Endodermal cell (in vitro differentiated cells): Measurements from ENCODE around the gene PDZD4. TPM values are rescaled to one million over a fixed set of nuclear protein-coding genes. Genes with fewer than 3 reads are reported as not detected.

Experiments
- DNase-seq: peaks from one replicate; pipeline ENCODE4 v3.0.0-alpha.2; 2017
- H3K27ac ChIP-seq: 2 replicates; pipeline ENCODE4 v1.5.1; 2013; ENCODE audit warnings: mild to moderate bottlenecking, low read depth, low read length, moderate library complexity
- H3K27me3 ChIP-seq: 2 replicates; pipeline ENCODE4 v1.6.1; 2013; ENCODE audit warnings: mild to moderate bottlenecking, low read length, moderate library complexity; ENCODE audit not compliant: insufficient read depth, control insufficient read depth, poor library complexity, severe bottlenecking
- H3K36me3 ChIP-seq: 2 replicates; pipeline ENCODE4 v1.7.0; 2013; ENCODE audit warnings: mild to moderate bottlenecking, low read length, moderate library complexity; ENCODE audit not compliant: control insufficient read depth, insufficient read depth
- H3K4me1 ChIP-seq: one replicate; pipeline ENCODE4 v1.7.0; 2013; ENCODE audit warnings: low read length; ENCODE audit not compliant: control insufficient read depth, insufficient read depth
- H3K4me3 ChIP-seq: 2 replicates; pipeline ENCODE4 v1.5.1; 2013; ENCODE audit warnings: mild to moderate bottlenecking, low read length, moderate library complexity
- H3K9ac ChIP-seq: 2 replicates; pipeline ENCODE4 v1.6.1; 2013; ENCODE audit warnings: mild to moderate bottlenecking, low read length, moderate library complexity; ENCODE audit not compliant: poor library complexity, severe bottlenecking; ENCODE audit errors: extremely low read depth
- H3K9me3 ChIP-seq: 2 replicates; pipeline ENCODE4 v1.6.1; 2013; ENCODE audit warnings: mild to moderate bottlenecking, low read length, moderate library complexity; ENCODE audit not compliant: control insufficient read depth
- H3K27ac Mint-ChIP-seq: 2 replicates; pipeline ENCODE4 v1.8.0; 2020; ENCODE audit warnings: mixed read lengths
- H3K27me3 Mint-ChIP-seq: 2 replicates; pipeline ENCODE4 v1.8.0; 2021; ENCODE audit warnings: mild to moderate bottlenecking, mixed read lengths; ENCODE audit not compliant: insufficient read depth
- H3K36me3 Mint-ChIP-seq: 2 replicates; pipeline ENCODE4 v1.8.0; 2020; ENCODE audit warnings: low read depth, mixed read lengths
- H3K4me1 Mint-ChIP-seq: 2 replicates; pipeline ENCODE4 v1.8.0; 2020; ENCODE audit warnings: mixed read lengths
- H3K4me3 Mint-ChIP-seq: 2 replicates; pipeline ENCODE4 v1.8.0; 2020; ENCODE audit warnings: mild to moderate bottlenecking, moderate library complexity, mixed read lengths
- H3K9me3 Mint-ChIP-seq: 2 replicates; pipeline ENCODE4 v1.8.0; 2020; ENCODE audit warnings: mild to moderate bottlenecking, mixed read lengths
- WGBS, 2 experiments: methylation state at CpG; one replicate each; pipeline versions ENCODE4 v1.1.5 to v1.1.7; 2013; ENCODE audit warnings: missing lambda C conversion rate in 2 of 2, mixed read lengths in 1 of 2; ENCODE audit not compliant: insufficient coverage in 1 of 2, insufficient read length in 1 of 2; 5-methylcytosine and 5-hydroxymethylcytosine counted together
- total RNA-seq, 2 donors: library from RNA; stranded (reverse); fragmentation: NEBNext Ultra II Directional in 1 of 2; extraction: Animal tissue kit (Norgen Biotek cat#: 25700) in 1 of 2; gene quantifications; 2 replicates in 1 of 2; 3 replicates in 1 of 2; pipeline ENCODE4 v1.2.1, GENCODE V29; 2021
- TF ChIP-seq, protein P1 (sequence below): fragments of 200-600 bp; sonication (generic); conservative IDR thresholded peaks from 2 replicates; pipeline ENCODE4 v1.5.0; 2021; ENCODE audit warnings: antibody characterized with exemption, mild to moderate bottlenecking

Gene PDZD4
- total RNA-seq, 2 donors from 2014 or later = 30.1 to 68.3 TPM

DNA sequence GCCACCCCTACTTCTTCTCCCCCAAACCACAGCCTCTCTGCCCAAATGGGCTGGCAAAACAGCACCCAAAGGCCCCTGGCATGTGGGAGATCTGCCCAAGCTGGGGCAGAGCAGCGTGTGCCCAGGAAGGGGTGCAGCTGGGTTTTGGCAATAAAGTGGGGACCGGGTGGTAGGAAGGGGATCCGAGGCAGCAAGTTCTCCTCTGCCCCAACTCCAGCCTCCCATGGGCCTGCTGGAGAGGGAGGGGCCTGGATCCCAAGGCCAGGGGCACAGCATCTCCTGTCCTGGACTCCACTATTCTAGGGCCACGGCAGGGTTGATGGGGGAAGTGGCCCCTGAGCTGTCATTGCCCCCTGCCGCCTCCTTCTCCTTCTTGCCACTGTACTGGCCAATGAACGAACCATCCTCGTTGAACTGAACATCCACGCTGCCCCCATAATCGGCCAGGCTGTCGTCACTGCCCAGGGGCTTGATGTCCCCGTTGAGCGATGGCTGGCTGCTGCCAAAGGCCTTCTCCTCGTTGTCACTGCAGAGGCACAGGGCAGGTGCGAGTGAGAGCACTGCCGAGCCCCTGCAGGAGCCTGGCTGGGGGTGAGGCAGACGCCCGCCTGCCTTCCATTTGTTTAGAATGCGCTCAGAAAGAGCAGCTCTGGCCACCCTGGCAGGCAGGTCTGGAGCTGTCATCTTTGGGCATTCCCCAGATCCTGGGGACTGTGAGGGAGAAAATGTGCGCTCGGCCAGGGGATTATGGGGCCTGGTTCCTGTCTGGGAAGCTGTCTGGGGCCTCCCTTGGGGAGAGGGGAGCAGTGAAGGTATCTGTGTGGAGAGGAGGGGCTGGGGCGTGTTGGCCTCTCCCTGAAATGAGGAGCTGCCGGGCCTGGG is 32.3 kb upstream of the PDZD4 start:
- Histone ChIP-seq H3K4me1 (no peaks in the 10 kb centered on the region), H3K27me3 (no peaks in the 10 kb centered on the region), H3K9me3 (no peaks in the 10 kb centered on the region), H3K9ac (no peak overlapping the region), H3K4me3 (no peak overlapping the region), H3K27ac (no peak overlapping the region), H3K36me3 (no peaks in the 10 kb centered on the region)
- TF ChIP-seq, protein P1, sequence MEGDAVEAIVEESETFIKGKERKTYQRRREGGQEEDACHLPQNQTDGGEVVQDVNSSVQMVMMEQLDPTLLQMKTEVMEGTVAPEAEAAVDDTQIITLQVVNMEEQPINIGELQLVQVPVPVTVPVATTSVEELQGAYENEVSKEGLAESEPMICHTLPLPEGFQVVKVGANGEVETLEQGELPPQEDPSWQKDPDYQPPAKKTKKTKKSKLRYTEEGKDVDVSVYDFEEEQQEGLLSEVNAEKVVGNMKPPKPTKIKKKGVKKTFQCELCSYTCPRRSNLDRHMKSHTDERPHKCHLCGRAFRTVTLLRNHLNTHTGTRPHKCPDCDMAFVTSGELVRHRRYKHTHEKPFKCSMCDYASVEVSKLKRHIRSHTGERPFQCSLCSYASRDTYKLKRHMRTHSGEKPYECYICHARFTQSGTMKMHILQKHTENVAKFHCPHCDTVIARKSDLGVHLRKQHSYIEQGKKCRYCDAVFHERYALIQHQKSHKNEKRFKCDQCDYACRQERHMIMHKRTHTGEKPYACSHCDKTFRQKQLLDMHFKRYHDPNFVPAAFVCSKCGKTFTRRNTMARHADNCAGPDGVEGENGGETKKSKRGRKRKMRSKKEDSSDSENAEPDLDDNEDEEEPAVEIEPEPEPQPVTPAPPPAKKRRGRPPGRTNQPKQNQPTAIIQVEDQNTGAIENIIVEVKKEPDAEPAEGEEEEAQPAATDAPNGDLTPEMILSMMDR = no peak
- Mint-ChIP-seq H3K27ac (no peak overlapping the region), H3K4me3 (no peak overlapping the region), H3K36me3 (peaks cover 14% of the 10 kb centered on the region), H3K27me3 (no peaks in the 10 kb centered on the region), H3K4me1 (no peaks in the 10 kb centered on the region), H3K9me3 (peaks cover 74% of the 10 kb centered on the region)
- DNase-seq = no peak
- 91% methylated on average over 19 of the region's 22 CpGs; no CpG with 5 or more reads in 1 of the 2 experiments for WGBS, 2 experiments

DNA sequence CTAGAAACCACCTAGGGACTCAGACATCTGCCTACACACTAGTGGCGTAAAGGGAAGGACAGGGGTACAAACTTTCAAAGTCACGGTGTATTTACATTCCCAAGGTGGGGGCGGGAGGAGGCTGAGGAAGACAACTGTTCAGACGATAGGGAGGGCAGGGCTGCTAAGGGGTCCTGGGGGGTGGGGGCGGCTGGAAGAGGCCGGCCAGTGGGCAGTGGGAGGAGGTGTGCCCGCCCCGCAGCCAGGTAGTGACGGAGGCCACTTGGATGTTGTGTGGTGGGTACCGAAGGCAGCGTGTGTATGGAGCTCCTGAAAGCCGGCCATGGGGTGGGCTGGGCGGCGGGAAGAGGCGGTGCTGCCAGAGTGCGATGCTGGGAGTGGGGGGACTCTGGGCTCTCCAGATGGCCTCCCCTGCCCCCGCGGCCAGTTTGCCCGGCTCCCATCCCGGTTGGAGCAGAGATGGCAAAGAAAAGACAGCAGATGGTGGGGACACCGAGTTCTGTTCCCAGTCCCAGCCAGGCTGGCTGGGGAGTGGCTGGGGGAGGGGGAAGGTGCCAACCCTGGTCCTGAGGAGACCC is 31.5 kb upstream of the PDZD4 start:
- H3K27ac ChIP-seq = no peak overlapping the region
- no peaks in the 10 kb centered on the region for H3K27me3 ChIP-seq
- peaks cover 14% of the 10 kb centered on the region for H3K36me3 Mint-ChIP-seq
- TF ChIP-seq, protein P1 = no peak
- no peaks in the 10 kb centered on the region for H3K9me3 ChIP-seq
- no peaks in the 10 kb centered on the region for H3K4me1 Mint-ChIP-seq
- no peak overlapping the region for H3K9ac ChIP-seq
- no peaks in the 10 kb centered on the region for H3K27me3 Mint-ChIP-seq
- WGBS, 2 experiments = 87 to 100% methylated on average over 1 to 19 of the region's 21 CpGs
- H3K4me3 ChIP-seq = no peak overlapping the region
- peaks cover 73% of the 10 kb centered on the region for H3K9me3 Mint-ChIP-seq
- H3K4me1 ChIP-seq = no peaks in the 10 kb centered on the region
- no peaks in the 10 kb centered on the region for H3K36me3 ChIP-seq
- no peak for DNase-seq
- H3K4me3 Mint-ChIP-seq = no peak overlapping the region
- no peak overlapping the region for H3K27ac Mint-ChIP-seq

DNA sequence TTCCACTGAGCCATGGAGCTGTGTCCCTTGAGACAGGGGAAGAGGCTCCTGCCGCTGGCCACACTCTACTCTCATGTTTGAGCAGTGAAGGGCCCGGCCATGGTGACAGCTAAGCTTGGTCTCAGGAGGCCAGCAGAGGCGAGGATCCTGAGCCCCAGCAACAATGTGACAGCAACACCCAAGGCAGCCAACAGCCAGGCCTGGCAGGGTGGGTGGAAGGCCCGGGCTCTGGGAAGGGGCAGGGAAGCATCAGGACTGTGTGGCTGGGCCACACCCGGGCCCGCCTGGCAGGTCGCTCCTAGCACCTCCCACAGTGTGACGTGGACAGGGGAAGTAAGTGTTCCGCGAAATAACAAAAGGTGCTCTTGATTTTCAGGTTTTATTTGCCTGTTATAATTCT is 30.8 kb upstream of the PDZD4 start:
- no peak for DNase-seq
- Histone ChIP-seq H3K4me3 (no peak overlapping the region), H3K9me3 (no peaks in the 10 kb centered on the region), H3K27ac (no peak overlapping the region), H3K27me3 (no peaks in the 10 kb centered on the region), H3K9ac (no peak overlapping the region), H3K4me1 (no peaks in the 10 kb centered on the region), H3K36me3 (no peaks in the 10 kb centered on the region)
- H3K27ac Mint-ChIP-seq = no peak overlapping the region
- no peaks in the 10 kb centered on the region for H3K27me3 Mint-ChIP-seq
- H3K4me1 Mint-ChIP-seq = no peaks in the 10 kb centered on the region
- no peak overlapping the region for H3K4me3 Mint-ChIP-seq
- TF ChIP-seq, protein P1 = no peak
- peaks cover 74% of the 10 kb centered on the region for H3K9me3 Mint-ChIP-seq
- peaks cover 14% of the 10 kb centered on the region for H3K36me3 Mint-ChIP-seq
- WGBS, 2 experiments = 83% methylated on average over 7 of the region's 10 CpGs; no CpG with 5 or more reads in 1 of the 2 experiments
